RWPE1 (cell line): Measurements from ENCODE around the gene SLC45A2.

Experiments used
- CTCF ChIA-PET: fragments of 350-600 bp; sonication (Branson Sonifier 250); formaldehyde crosslinking; extraction: SDS; loops from one replicate; lab custom pipeline; 2021; lab: Yijun Ruan, JAX
- POLR2A ChIA-PET: fragments of 400-600 bp; formaldehyde crosslinking; extraction: SDS; loops from one replicate; lab custom pipeline; 2020; ENCODE audit warnings: antibody characterized with exemption; ENCODE audit not compliant: low non-redundant PET; lab: Yijun Ruan, JAX
- DNase-seq: peaks from one replicate; pipeline ENCODE4 v3.0.0; 2012; ENCODE audit warnings: low spot score
- H3K27ac ChIP-seq: fragments of 450-650 bp; 2 replicates; pipeline ENCODE4 v1.5.1; 2017
- TF ChIP-seq, protein P1 (sequence below): fragments of 450-650 bp; conservative IDR thresholded peaks from 2 replicates; pipeline ENCODE4 v1.5.1; 2017; ENCODE audit warnings: low read depth, mild to moderate bottlenecking

The SLC45A2 gene

GRCh38 chr5:34026089-34026761 lies 41.7 kb upstream of the SLC45A2 start:
- ChIA-PET CTCF (no interaction called here), POLR2A (no interaction called here)
- TF ChIP-seq, protein P1, sequence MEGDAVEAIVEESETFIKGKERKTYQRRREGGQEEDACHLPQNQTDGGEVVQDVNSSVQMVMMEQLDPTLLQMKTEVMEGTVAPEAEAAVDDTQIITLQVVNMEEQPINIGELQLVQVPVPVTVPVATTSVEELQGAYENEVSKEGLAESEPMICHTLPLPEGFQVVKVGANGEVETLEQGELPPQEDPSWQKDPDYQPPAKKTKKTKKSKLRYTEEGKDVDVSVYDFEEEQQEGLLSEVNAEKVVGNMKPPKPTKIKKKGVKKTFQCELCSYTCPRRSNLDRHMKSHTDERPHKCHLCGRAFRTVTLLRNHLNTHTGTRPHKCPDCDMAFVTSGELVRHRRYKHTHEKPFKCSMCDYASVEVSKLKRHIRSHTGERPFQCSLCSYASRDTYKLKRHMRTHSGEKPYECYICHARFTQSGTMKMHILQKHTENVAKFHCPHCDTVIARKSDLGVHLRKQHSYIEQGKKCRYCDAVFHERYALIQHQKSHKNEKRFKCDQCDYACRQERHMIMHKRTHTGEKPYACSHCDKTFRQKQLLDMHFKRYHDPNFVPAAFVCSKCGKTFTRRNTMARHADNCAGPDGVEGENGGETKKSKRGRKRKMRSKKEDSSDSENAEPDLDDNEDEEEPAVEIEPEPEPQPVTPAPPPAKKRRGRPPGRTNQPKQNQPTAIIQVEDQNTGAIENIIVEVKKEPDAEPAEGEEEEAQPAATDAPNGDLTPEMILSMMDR = no peak
- H3K27ac ChIP-seq = no peak overlapping the region
- no peak for DNase-seq

GRCh38 chr5:34022121-34022705 lies 37.7 kb upstream of the SLC45A2 start:
- DNase-seq = no peak
- POLR2A ChIA-PET = no interaction called here

DNA sequence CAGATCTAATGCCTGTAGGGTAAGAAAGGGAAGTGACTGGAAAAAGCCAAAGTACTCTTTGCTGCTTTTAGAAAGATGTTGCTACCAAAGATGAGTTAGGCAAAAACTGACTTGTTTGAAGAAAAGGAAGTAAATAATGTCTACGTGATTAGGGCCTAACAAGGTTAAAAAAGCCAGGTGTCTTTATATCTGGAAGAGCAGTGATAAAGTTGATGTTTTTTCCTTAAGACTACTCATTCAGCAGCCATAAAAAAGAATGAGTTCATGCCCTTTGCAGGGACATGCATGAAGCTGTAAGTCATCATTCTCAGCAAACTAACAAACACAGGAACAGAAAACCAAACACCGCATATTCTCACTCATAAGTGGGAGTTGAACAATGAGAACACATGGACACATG lies 36.8 kb upstream of the SLC45A2 start:
- H3K27ac ChIP-seq = no peak overlapping the region
- ChIA-PET POLR2A (no interaction called here), CTCF (no interaction called here)
- TF ChIP-seq, protein P1 = no peak
- DNase-seq = no peak

More at GRCh38 chr5:34022121-34022705, 37.7 kb upstream of the SLC45A2 start:
- H3K27ac ChIP-seq = no peak overlapping the region
- TF ChIP-seq, protein P1 = no peak
- CTCF ChIA-PET = interaction anchor here (0.6 kb wide), 1 partner anchor 77 kb away, joined by 4 read pairs; no protein-coding TSS in a partner anchor

DNA sequence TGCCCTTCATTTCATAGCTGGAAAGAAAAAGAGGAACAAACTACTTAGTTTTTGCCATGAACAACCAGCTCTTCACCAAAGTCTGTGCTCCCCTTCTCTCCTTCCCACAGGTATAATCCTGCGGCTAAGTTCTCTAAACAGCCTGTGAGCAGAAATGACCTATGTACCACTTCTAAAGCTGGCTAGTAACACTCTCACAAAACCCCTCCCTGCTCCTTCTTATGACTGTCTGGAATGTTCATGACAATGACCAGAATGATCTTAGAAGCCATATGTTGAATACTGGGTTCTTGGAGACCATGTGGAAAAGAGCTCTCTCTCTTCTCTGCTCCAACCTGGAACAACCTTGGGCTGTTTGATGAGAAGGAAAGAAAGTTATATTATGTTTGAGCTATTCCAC lies 36.2 kb upstream of the SLC45A2 start:
- TF ChIP-seq, protein P1 = no peak
- no peak for DNase-seq
- H3K27ac ChIP-seq = no peak overlapping the region
- POLR2A ChIA-PET = no interaction called here
- CTCF ChIA-PET = interaction anchor here (0.6 kb wide), 1 partner anchor 17 kb away, joined by 4 read pairs; no protein-coding TSS in a partner anchor

DNA sequence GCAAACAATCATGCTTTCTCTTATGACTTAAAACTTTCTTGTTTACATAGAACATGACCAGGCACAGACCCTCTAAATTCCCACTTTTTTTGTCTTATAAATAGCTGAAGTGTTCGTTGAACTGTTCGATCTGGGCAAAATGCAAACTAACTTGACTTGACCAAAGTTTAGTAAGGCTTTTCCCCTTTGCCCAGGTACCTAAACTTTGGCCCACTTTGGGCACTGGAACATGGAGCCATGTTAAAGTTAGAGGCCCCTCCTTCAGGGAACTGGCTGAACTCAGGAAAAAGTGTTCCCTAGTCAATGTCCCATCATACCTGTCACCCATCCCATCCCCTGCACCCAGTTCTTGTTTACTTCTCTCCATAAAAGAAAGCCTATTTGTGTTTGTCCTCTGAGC lies 32.8 kb upstream of the SLC45A2 start:
- H3K27ac ChIP-seq = no peak overlapping the region
- TF ChIP-seq, protein P1 = no peak
- no peak for DNase-seq
- POLR2A ChIA-PET = no interaction called here
- CTCF ChIA-PET = interaction anchor here (0.9 kb wide), 1 partner anchor 9 kb away, joined by 4 read pairs; no protein-coding TSS in a partner anchor

GRCh38 chr5:34016750-34017149 lies 32.3 kb upstream of the SLC45A2 start:
- TF ChIP-seq, protein P1 = no peak
- POLR2A ChIA-PET = no interaction called here

More at GRCh38 chr5:34016750-34017149, 32.3 kb upstream of the SLC45A2 start:
- H3K27ac ChIP-seq = no peak overlapping the region
- no peak for DNase-seq
- CTCF ChIA-PET = no interaction called here
